Caco-2 (cell line): Measurements from ENCODE around the gene PTCRA. TPM values are rescaled to one million over a fixed set of nuclear protein-coding genes. Genes with fewer than 3 reads are reported as not detected.

ENCODE experiments used
- BruUV-seq: library from RNA; stranded (reverse); fragments of 400-500 nt; replicated peaks from 2 replicates; lab custom pipeline; 2021; lab: Mats Ljungman, UMichigan
- CTCF ChIA-PET: fragments of 300-600 bp; sonication (Branson Sonifier 250); formaldehyde crosslinking; loops from one replicate; lab custom pipeline; 2022; ENCODE audit warnings: antibody characterized with exemption; lab: Charles Lee
- POLR2A ChIA-PET: fragments of 300-600 bp; sonication (Branson Sonifier 250); formaldehyde crosslinking; loops from one replicate; lab custom pipeline; 2022; ENCODE audit warnings: antibody characterized with exemption; lab: Charles Lee
- DNase-seq, 2 experiments: peaks; one replicate each; pipeline versions ENCODE4 v3.0.0 to v3.0.0-alpha.2; 2020 to 2022
- H3K27me3 ChIP-seq: replicated peaks from 2 replicates; pipeline ENCODE4 v1.6.0; 2011; ENCODE audit warnings: low read length; ENCODE audit not compliant: control insufficient read depth, insufficient read depth
- H3K36me3 ChIP-seq: 2 replicates; pipeline ENCODE4 v1.5.1; 2011; ENCODE audit warnings: low read length; ENCODE audit not compliant: control insufficient read depth, insufficient read depth
- H3K4me1 ChIP-seq: fragments of 250-450 bp; sonication (Bioruptor Pico); 2 replicates; pipeline ENCODE4 v1.5.1; 2020; ENCODE audit warnings: mild to moderate bottlenecking
- H3K4me3 ChIP-seq: 2 replicates; pipeline ENCODE4 v1.5.1; 2011; ENCODE audit warnings: low read depth, mild to moderate bottlenecking, control low read depth, low read length
- H3K9me3 ChIP-seq: fragments of 250-450 bp; sonication (Bioruptor Pico); 2 replicates; pipeline ENCODE4 v1.5.1; 2020; ENCODE audit warnings: mild to moderate bottlenecking, moderate library complexity
- H3K27ac Mint-ChIP-seq: one replicate; pipeline ENCODE4 v1.8.0; 2022; ENCODE audit warnings: mixed read lengths; ENCODE audit not compliant: unreplicated experiment
- H3K27me3 Mint-ChIP-seq: one replicate; pipeline ENCODE4 v1.8.0; 2022; ENCODE audit warnings: mixed read lengths; ENCODE audit not compliant: insufficient read depth, unreplicated experiment
- H3K36me3 Mint-ChIP-seq: one replicate; pipeline ENCODE4 v1.8.0; 2022; ENCODE audit warnings: mild to moderate bottlenecking, mixed read lengths; ENCODE audit not compliant: insufficient read depth, unreplicated experiment
- H3K4me1 Mint-ChIP-seq: one replicate; pipeline ENCODE4 v1.8.0; 2022; ENCODE audit warnings: low read depth, mixed read lengths; ENCODE audit not compliant: unreplicated experiment
- H3K4me3 Mint-ChIP-seq: one replicate; pipeline ENCODE4 v1.8.0; 2022; ENCODE audit warnings: mild to moderate bottlenecking, moderate library complexity, mixed read lengths; ENCODE audit not compliant: unreplicated experiment
- H3K9me3 Mint-ChIP-seq: one replicate; pipeline ENCODE4 v1.8.0; 2022; ENCODE audit warnings: mixed read lengths; ENCODE audit not compliant: unreplicated experiment
- intact Hi-C: fragments of 100-400 bp; cut with micrococcal nuclease; formaldehyde crosslinking; loops from one replicate; pipeline ENCODE4 v1.10.0; 2022; ENCODE audit not compliant: unreplicated experiment
- total RNA-seq: library from RNA; stranded (reverse); gene quantifications from 2 replicates; pipeline ENCODE4 v1.2.3, GENCODE V29; 2022
- TF ChIP-seq, protein P1 (sequence below), 2 experiments: fragments of 200-600 bp in 1 of 2; IDR thresholded peaks; 1 replicate in 1 of 2; 2 replicates in 1 of 2; pipeline versions ENCODE4 v1.5.1 to v1.8.0; 2011 to 2022; ENCODE audit warnings: antibody characterized with exemption in 1 of 2, control low read depth in 1 of 2, inconsistent platforms in 1 of 2, low read depth in 1 of 2, low read length in 1 of 2, mild to moderate bottlenecking in 1 of 2, moderate library complexity in 1 of 2; ENCODE audit not compliant: insufficient read depth in 1 of 2, severe bottlenecking in 1 of 2, unreplicated experiment in 1 of 2

PTCRA gene
- total RNA-seq, 1 experiment from 2014 or later, result not detected

DNA sequence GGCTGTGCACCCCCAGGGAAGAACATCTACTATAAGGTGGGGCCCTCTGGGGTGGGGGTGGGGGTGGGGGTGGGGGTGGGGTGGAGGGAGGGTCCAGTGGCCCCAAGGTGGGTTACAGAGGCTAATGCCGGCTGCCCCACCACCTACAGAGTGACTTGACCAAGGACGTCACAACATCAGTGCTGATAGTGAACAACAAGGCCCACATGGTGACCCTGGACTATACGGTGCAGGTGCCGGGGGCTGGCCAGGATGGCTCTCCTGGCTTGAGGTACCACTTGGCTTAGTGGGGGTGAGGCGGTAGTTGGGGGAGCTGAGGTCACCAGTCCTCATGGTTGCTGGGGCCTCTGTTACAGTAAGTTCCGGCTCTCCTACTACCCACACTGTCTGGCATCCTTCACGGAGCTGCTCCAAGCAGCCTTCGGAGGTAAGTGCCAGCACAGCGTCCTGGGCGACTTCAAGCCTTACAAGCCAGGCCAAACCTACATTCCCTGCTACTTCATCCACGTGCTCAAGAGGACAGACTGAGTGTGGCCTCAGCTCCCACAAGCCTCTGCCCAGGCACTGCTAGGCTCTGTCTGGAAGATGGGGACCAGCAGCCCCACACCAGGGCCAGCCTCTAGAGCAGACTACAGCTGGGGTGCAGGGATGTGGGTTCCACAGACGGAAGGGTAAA is 47.5 kb downstream of the PTCRA start:
- no peaks in the 10 kb centered on the region for H3K4me1 ChIP-seq
- intact Hi-C loops, result no loop called here
- H3K27me3 ChIP-seq, result no peaks in the 10 kb centered on the region
- Mint-ChIP-seq H3K9me3 (no peaks in the 10 kb centered on the region), H3K27ac (no peak overlapping the region), H3K4me3 (no peak overlapping the region), H3K4me1 (peaks cover 8% of the 10 kb centered on the region), H3K36me3 (peaks cover 10% of the 10 kb centered on the region), H3K27me3 (no peaks in the 10 kb centered on the region)
- no TSS peak for BruUV-seq
- H3K9me3 ChIP-seq, result no peaks in the 10 kb centered on the region
- POLR2A ChIA-PET, result interaction anchor here (1.8 kb wide), 1 partner anchor 21 kb away, joined by 8 read pairs; the partner anchor contains the start of gene PPP2R5D
- DNase-seq, result no peak
- TF ChIP-seq, protein P1, sequence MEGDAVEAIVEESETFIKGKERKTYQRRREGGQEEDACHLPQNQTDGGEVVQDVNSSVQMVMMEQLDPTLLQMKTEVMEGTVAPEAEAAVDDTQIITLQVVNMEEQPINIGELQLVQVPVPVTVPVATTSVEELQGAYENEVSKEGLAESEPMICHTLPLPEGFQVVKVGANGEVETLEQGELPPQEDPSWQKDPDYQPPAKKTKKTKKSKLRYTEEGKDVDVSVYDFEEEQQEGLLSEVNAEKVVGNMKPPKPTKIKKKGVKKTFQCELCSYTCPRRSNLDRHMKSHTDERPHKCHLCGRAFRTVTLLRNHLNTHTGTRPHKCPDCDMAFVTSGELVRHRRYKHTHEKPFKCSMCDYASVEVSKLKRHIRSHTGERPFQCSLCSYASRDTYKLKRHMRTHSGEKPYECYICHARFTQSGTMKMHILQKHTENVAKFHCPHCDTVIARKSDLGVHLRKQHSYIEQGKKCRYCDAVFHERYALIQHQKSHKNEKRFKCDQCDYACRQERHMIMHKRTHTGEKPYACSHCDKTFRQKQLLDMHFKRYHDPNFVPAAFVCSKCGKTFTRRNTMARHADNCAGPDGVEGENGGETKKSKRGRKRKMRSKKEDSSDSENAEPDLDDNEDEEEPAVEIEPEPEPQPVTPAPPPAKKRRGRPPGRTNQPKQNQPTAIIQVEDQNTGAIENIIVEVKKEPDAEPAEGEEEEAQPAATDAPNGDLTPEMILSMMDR (IDR thresholded peaks at IDR 0.05; ENCODE audit: insufficient read depth in 1 of 2, low read depth in 1 of 2, low read length in 1 of 2, severe bottlenecking in 1 of 2, unreplicated experiment in 1 of 2), result no peak
- no peaks in the 10 kb centered on the region for H3K36me3 ChIP-seq
- CTCF ChIA-PET, result interaction anchor here (0.7 kb wide), 1 partner anchor 45 kb away, joined by 3 read pairs; no protein-coding TSS in a partner anchor
- no peak overlapping the region for H3K4me3 ChIP-seq

DNA sequence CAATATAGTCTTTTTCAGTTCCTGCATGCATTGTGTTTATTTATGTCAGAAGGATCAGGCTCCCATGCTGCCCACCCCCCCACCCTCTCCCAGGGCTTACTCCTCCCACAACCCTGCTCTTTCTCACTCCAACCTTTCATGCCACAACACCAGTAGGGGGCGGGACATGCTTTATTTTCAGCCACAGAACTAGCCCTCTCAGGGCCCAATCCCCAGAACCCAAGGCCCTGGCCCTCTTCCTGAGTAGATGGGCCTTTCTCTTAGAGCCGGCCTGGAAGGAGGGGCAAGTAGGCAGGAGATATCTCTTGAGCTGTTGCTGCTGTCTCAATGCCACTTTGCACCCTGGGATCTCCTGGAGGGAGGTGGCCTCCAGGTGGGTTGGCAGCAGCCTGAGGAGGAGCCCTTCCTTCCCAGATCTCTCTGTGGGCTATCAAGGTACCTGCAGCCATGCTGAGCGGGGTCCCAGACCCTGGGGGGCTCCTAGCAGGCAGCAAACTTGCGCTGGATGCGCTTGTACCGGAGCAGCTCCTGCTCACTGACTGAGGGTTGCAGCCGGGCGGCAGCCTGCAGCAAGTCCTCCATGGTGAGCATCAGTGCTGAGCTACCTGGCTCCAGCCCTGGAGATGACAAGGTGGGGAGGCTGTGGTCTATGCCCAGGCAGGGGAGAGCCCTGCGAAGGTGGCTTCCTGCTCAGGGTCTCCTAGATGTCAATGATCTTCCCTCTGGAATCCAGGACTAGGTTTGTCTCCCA is 48.2 kb downstream of the PTCRA start:
- no peak overlapping the region for H3K4me3 ChIP-seq
- POLR2A ChIA-PET, result interaction anchor here (0.7 to 1.8 kb wide), 4 partner anchors 15 to 465 kb away, joined by 3 to 8 read pairs (median 4); partner anchors contain the start of genes PEX6 and PPP2R5D
- peaks cover 10% of the 10 kb centered on the region for H3K36me3 Mint-ChIP-seq
- H3K4me1 Mint-ChIP-seq, result peaks cover 7% of the 10 kb centered on the region
- H3K27me3 Mint-ChIP-seq, result no peaks in the 10 kb centered on the region
- no peaks in the 10 kb centered on the region for H3K4me1 ChIP-seq
- H3K9me3 Mint-ChIP-seq, result no peaks in the 10 kb centered on the region
- H3K4me3 Mint-ChIP-seq, result no peak overlapping the region
- DNase-seq, result peak; percentile 49 to 61
- BruUV-seq, result no TSS peak
- no peaks in the 10 kb centered on the region for H3K27me3 ChIP-seq
- TF ChIP-seq, protein P1 (IDR thresholded peaks at IDR 0.05; ENCODE audit: insufficient read depth in 1 of 2, low read depth in 1 of 2, low read length in 1 of 2, severe bottlenecking in 1 of 2, unreplicated experiment in 1 of 2), result peak in 1 of 2 experiments; percentile 39
- CTCF ChIA-PET, result interaction anchor here (0.5 to 0.7 kb wide), 2 partner anchors 26 to 115 kb away, joined by 3 read pairs; no protein-coding TSS in a partner anchor
- intact Hi-C loops, result no loop called here
- no peaks in the 10 kb centered on the region for H3K9me3 ChIP-seq
- no peak overlapping the region for H3K27ac Mint-ChIP-seq
- H3K36me3 ChIP-seq, result no peaks in the 10 kb centered on the region

DNA sequence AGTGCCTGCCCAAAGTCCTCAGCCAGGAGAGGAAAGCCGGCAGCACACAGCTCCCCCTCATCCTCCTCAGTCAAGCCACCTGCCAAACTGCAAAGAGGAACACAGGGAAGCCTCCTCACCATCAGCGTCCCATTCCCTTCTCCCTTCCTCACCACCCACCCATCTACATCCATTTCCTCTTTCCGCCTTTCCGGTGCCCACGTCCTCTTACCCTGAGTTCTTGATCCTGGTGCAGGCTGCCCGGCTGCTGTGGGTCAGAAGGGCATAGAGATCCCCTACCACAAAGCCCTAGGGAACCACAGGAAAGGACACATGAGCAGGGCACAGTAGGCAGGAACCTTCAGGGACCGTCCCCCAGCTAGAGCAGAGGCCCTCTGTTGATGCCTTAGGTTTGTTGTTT is 50.7 kb downstream of the PTCRA start:
- no peaks in the 10 kb centered on the region for H3K9me3 Mint-ChIP-seq
- H3K4me1 ChIP-seq, result 0 out of 2 replicates have a peak, but pooled peaks cover 6% of the 10 kb centered on the region
- H3K27me3 Mint-ChIP-seq, result no peaks in the 10 kb centered on the region
- no peaks in the 10 kb centered on the region for H3K36me3 ChIP-seq
- H3K27me3 ChIP-seq, result no peaks in the 10 kb centered on the region
- H3K27ac Mint-ChIP-seq, result no peak overlapping the region
- H3K4me1 Mint-ChIP-seq, result peaks cover 4% of the 10 kb centered on the region
- H3K4me3 Mint-ChIP-seq, result no peak overlapping the region
- TF ChIP-seq, protein P1 (IDR thresholded peaks at IDR 0.05; ENCODE audit: insufficient read depth in 1 of 2, low read depth in 1 of 2, low read length in 1 of 2, severe bottlenecking in 1 of 2, unreplicated experiment in 1 of 2), result no peak
- BruUV-seq, result no TSS peak
- H3K36me3 Mint-ChIP-seq, result peaks cover 5% of the 10 kb centered on the region
- no peaks in the 10 kb centered on the region for H3K9me3 ChIP-seq
- no peak overlapping the region for H3K4me3 ChIP-seq
- intact Hi-C loops, result no loop called here
- DNase-seq, result no peak
- CTCF ChIA-PET, result interaction anchor here (1.6 kb wide), 1 partner anchor 18 kb away, joined by 3 read pairs; the partner anchor contains the start of gene PPP2R5D
- POLR2A ChIA-PET, result no interaction called here
